ENCODE measurements around the gene MPPED2.

- TF ChIP-seq POLR2AphosphoS5 (IDR thresholded peaks at IDR 0.05; ENCODE audit: low read depth, low read length): no peak
- TF ChIP-seq TOPORS (CRISPR knock-in tag; IDR thresholded peaks at IDR 0.05): no peak
These were observed 190.4 kb downstream of the MPPED2 start for GRCh38 chr11:30395751-30396150.
